22Rv1 (cell line): ENCODE results near the gene CACNA1A.
"Not testable (repeated sequence)": the region's sequence is repeated elsewhere in the genome, so short reads cannot be mapped to it uniquely, and the experiment has no call there.

Source experiments
- CTCF ChIP-seq: fragments of 450-650 bp; IDR thresholded peaks from 2 replicates; pipeline ENCODE4 v1.5.1; 2017; ENCODE audit warnings: mild to moderate bottlenecking
- ZFX ChIP-seq: fragments of 450-650 bp; IDR thresholded peaks from 2 replicates; pipeline ENCODE4 v1.6.1; 2017; ENCODE audit warnings: antibody characterized with exemption, borderline replicate concordance

DNA sequence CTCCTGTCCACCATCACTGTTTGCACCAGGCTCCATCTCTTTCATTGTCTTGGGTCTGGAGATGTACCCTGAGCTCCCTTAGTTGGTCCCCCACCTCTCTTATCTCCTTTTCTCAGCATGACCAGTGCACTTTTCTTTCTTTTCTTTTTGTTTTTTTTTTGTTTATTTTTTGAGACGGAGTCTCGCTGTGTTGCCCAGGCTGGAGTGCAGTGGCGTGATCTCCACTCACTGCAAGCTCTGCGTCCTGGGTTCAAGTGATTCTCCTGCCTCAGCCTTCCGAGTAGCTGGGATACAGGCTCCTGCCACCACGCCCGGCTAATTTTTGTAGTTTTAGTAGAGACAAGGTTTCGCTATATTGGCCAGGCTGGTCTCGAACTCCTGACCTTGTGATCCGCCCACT is 328.0 kb downstream of the CACNA1A start:
- not testable (repeated sequence) for TF ChIP-seq CTCF, ZFX
